SK-N-SH (cell line): ENCODE measurements around the gene NOC2L.

Source experiments
- NFIC ChIP-seq: IDR thresholded peaks from 2 replicates; pipeline ENCODE4 v1.4.0; 2012; ENCODE audit warnings: borderline replicate concordance
- TF ChIP-seq, protein P1 (sequence below): fragments of 200-600 bp; sonication (generic); IDR thresholded peaks from 2 replicates; pipeline ENCODE4 v1.6.1; 2017; ENCODE audit warnings: antibody characterized with exemption, mild to moderate bottlenecking, moderate library complexity

GRCh38 chr1:916173-917075 is 42.6 kb downstream of the NOC2L start:
- TF ChIP-seq, protein P1, sequence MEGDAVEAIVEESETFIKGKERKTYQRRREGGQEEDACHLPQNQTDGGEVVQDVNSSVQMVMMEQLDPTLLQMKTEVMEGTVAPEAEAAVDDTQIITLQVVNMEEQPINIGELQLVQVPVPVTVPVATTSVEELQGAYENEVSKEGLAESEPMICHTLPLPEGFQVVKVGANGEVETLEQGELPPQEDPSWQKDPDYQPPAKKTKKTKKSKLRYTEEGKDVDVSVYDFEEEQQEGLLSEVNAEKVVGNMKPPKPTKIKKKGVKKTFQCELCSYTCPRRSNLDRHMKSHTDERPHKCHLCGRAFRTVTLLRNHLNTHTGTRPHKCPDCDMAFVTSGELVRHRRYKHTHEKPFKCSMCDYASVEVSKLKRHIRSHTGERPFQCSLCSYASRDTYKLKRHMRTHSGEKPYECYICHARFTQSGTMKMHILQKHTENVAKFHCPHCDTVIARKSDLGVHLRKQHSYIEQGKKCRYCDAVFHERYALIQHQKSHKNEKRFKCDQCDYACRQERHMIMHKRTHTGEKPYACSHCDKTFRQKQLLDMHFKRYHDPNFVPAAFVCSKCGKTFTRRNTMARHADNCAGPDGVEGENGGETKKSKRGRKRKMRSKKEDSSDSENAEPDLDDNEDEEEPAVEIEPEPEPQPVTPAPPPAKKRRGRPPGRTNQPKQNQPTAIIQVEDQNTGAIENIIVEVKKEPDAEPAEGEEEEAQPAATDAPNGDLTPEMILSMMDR: no peak
- TF ChIP-seq NFIC: peak; percentile 15; the same call in 1 of the 2 replicates
